LNCaP clone FGC (cell line): ENCODE data around the gene PSAT1.

Source experiments
- DNase-seq: peaks from one replicate; pipeline ENCODE4 v3.0.0-alpha.2; 2011; ENCODE audit warnings: low read depth
- H3K4me3 ChIP-seq: 2 replicates; pipeline ENCODE4 v1.5.1; 2011; ENCODE audit warnings: mild to moderate bottlenecking, low read depth, low read length, control low read depth
- CTCF ChIP-seq: IDR thresholded peaks from 2 replicates; pipeline ENCODE4 v1.5.1; 2012; ENCODE audit warnings: mild to moderate bottlenecking; ENCODE audit not compliant: control insufficient read depth, insufficient read depth; ENCODE audit errors: extremely low read depth

The PSAT1 gene

GRCh38 chr9:78267889-78268288 is 29.0 kb upstream of the PSAT1 start:
- TF ChIP-seq CTCF, result no peak

GRCh38 chr9:78269784-78270183 is 27.1 kb upstream of the PSAT1 start:
- TF ChIP-seq CTCF, result no peak

More at GRCh38 chr9:78267889-78268288, 29.0 kb upstream of the PSAT1 start:
- DNase-seq, result no peak
- no peak overlapping the region for H3K4me3 ChIP-seq

GRCh38 chr9:78272307-78272706 is 24.6 kb upstream of the PSAT1 start:
- no peak for DNase-seq
- no peak overlapping the region for H3K4me3 ChIP-seq
- no peak for TF ChIP-seq CTCF

More at GRCh38 chr9:78269784-78270183, 27.1 kb upstream of the PSAT1 start:
- no peak for DNase-seq
- no peak overlapping the region for H3K4me3 ChIP-seq

- DNase-seq, result no peak
- TF ChIP-seq CTCF, result no peak
Measured at GRCh38 chr9:78273761-78274160, 23.2 kb upstream of the PSAT1 start.

GRCh38 chr9:78278177-78278777 is 18.6 kb upstream of the PSAT1 start:
- TF ChIP-seq CTCF, result no peak
- DNase-seq, result no peak

More at GRCh38 chr9:78273761-78274160, 23.2 kb upstream of the PSAT1 start:
- no peak overlapping the region for H3K4me3 ChIP-seq

GRCh38 chr9:78278801-78279200 is 18.1 kb upstream of the PSAT1 start:
- TF ChIP-seq CTCF, result no peak
- no peak overlapping the region for H3K4me3 ChIP-seq
- DNase-seq, result no peak

More at GRCh38 chr9:78278177-78278777, 18.6 kb upstream of the PSAT1 start:
- H3K4me3 ChIP-seq, result no peak overlapping the region
